Ascending aorta (tissue), 2 donors: ENCODE measurements around the gene GLTP. TPM values are rescaled to one million over a fixed set of nuclear protein-coding genes. Genes with fewer than 3 reads are reported as not detected.
"Not testable (repeated sequence)": the region's sequence is repeated elsewhere in the genome, so short reads cannot be mapped to it uniquely, and the experiment has no call there.

Experiments used
- DNase-seq, 2 donors: peaks; one replicate each; pipeline ENCODE4 v3.0.0-alpha.2; 2019; ENCODE audit warnings: low spot score in 2 of 2
- H3K27ac ChIP-seq, 2 donors: fragments of 200-600 bp; sonication (generic); one replicate each; pipeline ENCODE4 v1.5.1; 2016 to 2017; ENCODE audit warnings: mild to moderate bottlenecking in 1 of 2
- H3K27me3 ChIP-seq: fragments of 200-600 bp; sonication (generic); one replicate; pipeline ENCODE4 v1.5.1; 2017
- H3K36me3 ChIP-seq, 2 donors: fragments of 200-600 bp; sonication (generic); one replicate each; pipeline ENCODE4 v1.5.1; 2016
- H3K4me1 ChIP-seq, 2 donors: fragments of 200-600 bp; sonication (generic); one replicate each; pipeline ENCODE4 v1.5.1; 2016 to 2017; ENCODE audit warnings: mild to moderate bottlenecking in 1 of 2
- H3K4me3 ChIP-seq, 2 donors: fragments of 200-600 bp; sonication (generic); one replicate each; pipeline ENCODE4 v1.5.1; 2016 to 2017; ENCODE audit warnings: mild to moderate bottlenecking in 1 of 2
- H3K9me3 ChIP-seq, 2 donors: fragments of 200-600 bp; sonication (generic); one replicate each; pipeline ENCODE4 v1.5.1; 2016
- CTCF ChIP-seq, 3 experiments: fragments of 200-600 bp in 2 of 3; fragments of 450-650 bp in 1 of 3; sonication (generic) in 2 of 3; IDR thresholded peaks; one replicate each; pipeline ENCODE4 v1.5.1; 2016 to 2019; ENCODE audit warnings: antibody characterized with exemption in 3 of 3, mild to moderate bottlenecking in 1 of 3, moderate library complexity in 1 of 3
- intact Hi-C: fragments of 100-400 bp; cut with DNase I; formaldehyde crosslinking; loops from one replicate; pipeline ENCODE4 v1.15.1; 2023
- total RNA-seq: library from RNA; depleted of rRNA; stranded (reverse); fragments of >200 nt; gene quantifications from one replicate; pipeline ENCODE4 v1.1.0, GENCODE V29; 2016

GLTP gene
- total RNA-seq, 1 donor from 2014 or later = 105 TPM

- no peak for DNase-seq
- Histone ChIP-seq H3K27me3 (no peaks in the 10 kb centered on the region), H3K4me1 (peaks cover 0 to 2% of the 10 kb centered on the region in 2 donors), H3K27ac (no peak overlapping the region), H3K36me3 (no peaks in the 10 kb centered on the region), H3K4me3 (no peak overlapping the region), H3K9me3 (no peaks in the 10 kb centered on the region)
- intact Hi-C loops = no loop called here
- no peak for TF ChIP-seq CTCF (IDR thresholded peaks at IDR 0.05)
Measured at GRCh38 chr12:109894939-109895338, 14.6 kb upstream of the GLTP start.

- no peak for TF ChIP-seq CTCF (IDR thresholded peaks at IDR 0.05)
- Histone ChIP-seq H3K4me3 (no peak overlapping the region), H3K9me3 (no peaks in the 10 kb centered on the region), H3K27me3 (no peaks in the 10 kb centered on the region), H3K4me1 (no peaks in the 10 kb centered on the region), H3K36me3 (no peaks in the 10 kb centered on the region), H3K27ac (no peak overlapping the region)
- intact Hi-C loops = no loop called here
- no peak for DNase-seq
Measured at GRCh38 chr12:109893261-109893995, 13.1 kb upstream of the GLTP start.

- intact Hi-C loops = no loop called here
- no peaks in the 10 kb centered on the region for H3K36me3 ChIP-seq
- no peaks in the 10 kb centered on the region for H3K27me3 ChIP-seq
- H3K9me3 ChIP-seq = no peaks in the 10 kb centered on the region
- DNase-seq = no peak
- no peak overlapping the region for H3K27ac ChIP-seq
- H3K4me3 ChIP-seq = no peak overlapping the region
- no peaks in the 10 kb centered on the region for H3K4me1 ChIP-seq
- no peak for TF ChIP-seq CTCF (IDR thresholded peaks at IDR 0.05)
Measured at GRCh38 chr12:109892748-109893147, 12.4 kb upstream of the GLTP start.

- no peak for DNase-seq
- intact Hi-C loops = no loop called here
- no peaks in the 10 kb centered on the region for H3K27me3 ChIP-seq
- no peak overlapping the region for H3K27ac ChIP-seq
- no peaks in the 10 kb centered on the region for H3K4me1 ChIP-seq
- H3K9me3 ChIP-seq = no peaks in the 10 kb centered on the region
- H3K36me3 ChIP-seq = no peaks in the 10 kb centered on the region
- no peak for TF ChIP-seq CTCF (IDR thresholded peaks at IDR 0.05)
- no peak overlapping the region for H3K4me3 ChIP-seq
Measured at GRCh38 chr12:109892165-109892715, 11.9 kb upstream of the GLTP start.

GRCh38 chr12:109891731-109892130, 11.4 kb upstream of the GLTP start:
- intact Hi-C loops, H3K4me3 ChIP-seq, H3K27me3 ChIP-seq, H3K9me3 ChIP-seq, H3K36me3 ChIP-seq, H3K4me1 ChIP-seq, DNase-seq, H3K27ac ChIP-seq: not testable (repeated sequence)

- intact Hi-C loops = no loop called here
- Histone ChIP-seq H3K27me3 (no peaks in the 10 kb centered on the region), H3K27ac (no peak overlapping the region), H3K4me3 (no peak overlapping the region), H3K4me1 (no peaks in the 10 kb centered on the region), H3K36me3 (no peaks in the 10 kb centered on the region), H3K9me3 (no peaks in the 10 kb centered on the region)
- DNase-seq = no peak
- TF ChIP-seq CTCF (IDR thresholded peaks at IDR 0.05) = no peak
Measured at GRCh38 chr12:109890620-109891170, 10.4 kb upstream of the GLTP start.
